ENCODE data around the gene SRPX. TPM values are rescaled to one million over a fixed set of nuclear protein-coding genes. Genes with fewer than 3 reads are reported as not detected.
A peak's percentile ranks its signal among the peaks of the same experiment; 100 is the strongest.

The SRPX gene
- polyA plus RNA-seq, 6 donors from 2014 or later = not detected

DNA sequence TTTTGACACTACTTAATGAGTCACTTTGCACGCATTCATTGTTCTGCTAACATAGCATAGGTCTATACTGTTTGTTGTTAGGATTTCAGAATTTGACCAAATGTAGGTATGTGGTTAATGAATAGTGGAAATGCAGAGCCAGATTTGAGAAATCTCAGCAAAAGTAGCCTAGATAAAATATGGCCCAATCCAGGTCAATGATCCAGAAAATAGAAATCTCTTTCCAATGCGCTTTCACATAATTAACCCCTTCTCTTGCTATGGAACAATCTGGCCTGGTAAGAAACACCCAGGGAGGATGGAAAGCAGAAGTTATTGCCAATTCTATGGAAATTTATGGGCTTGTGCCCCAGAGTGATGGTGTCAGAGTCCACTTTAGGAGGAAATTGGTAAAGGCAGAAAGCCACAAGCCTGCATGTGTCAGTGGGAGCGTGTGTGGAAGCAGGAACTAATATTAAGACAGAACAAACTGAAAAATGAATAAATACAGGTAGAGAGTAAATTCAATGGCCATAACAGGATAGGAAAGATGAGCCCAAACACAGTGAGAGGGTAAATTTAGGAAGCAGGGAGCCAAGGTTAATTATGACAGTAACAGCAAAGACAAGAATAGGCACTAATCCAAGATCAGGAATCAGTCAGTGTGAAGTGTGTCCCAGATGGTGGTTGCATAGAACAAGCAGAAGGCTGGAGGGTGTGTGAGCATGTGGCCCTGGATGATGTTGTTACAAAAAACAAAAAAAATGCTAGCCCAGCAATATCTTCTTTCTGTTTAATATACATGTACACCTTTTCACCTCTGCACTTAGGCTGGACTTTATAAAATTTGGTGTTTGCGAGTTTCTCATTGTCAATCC lies 111.4 kb downstream of the SRPX start:
- Mint-ChIP-seq H3K9me3 (peaks cover 0 to 10% (median 1%) of the 10 kb centered on the region in 7 donors), H3K27ac (no peak overlapping the region), H3K4me3 (no peak overlapping the region), H3K4me1 (peaks cover 0 to 2% (median 0%) of the 10 kb centered on the region in 3 donors), H3K27me3 (peaks cover 0 to 6% (median 4%) of the 10 kb centered on the region in 3 donors), H3K36me3 (no peaks in the 10 kb centered on the region)
- ATAC-seq (ENCODE audit: low read depth in 2 of 2) = no peak
- DNase-seq = no peak

DNA sequence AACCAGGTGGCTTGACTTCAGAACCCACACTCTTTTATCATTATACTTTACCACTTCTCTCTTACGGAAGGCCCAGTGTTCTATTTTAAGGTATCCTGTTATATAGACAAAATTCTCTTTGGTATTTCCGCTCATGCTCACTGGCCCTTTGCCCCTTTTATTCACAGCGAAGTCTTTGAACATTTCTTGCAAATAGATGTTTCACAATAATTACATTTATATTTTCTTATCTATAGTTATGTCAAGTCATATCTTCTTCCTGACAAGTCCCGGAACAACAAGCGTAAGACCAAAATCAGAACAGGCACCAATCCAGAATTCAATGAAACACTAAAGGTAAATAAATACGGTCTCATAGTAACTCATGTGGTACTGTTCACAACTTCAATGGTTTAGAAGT lies 112.3 kb downstream of the SRPX start:
- ATAC-seq (ENCODE audit: low read depth in 2 of 2) (no peak), DNase-seq (no peak)
- H3K4me1 Mint-ChIP-seq = peaks cover 0 to 4% (median 0%) of the 10 kb centered on the region in 3 donors
- no peaks in the 10 kb centered on the region for H3K27me3 Mint-ChIP-seq
- H3K27ac Mint-ChIP-seq = no peak overlapping the region
- H3K9me3 Mint-ChIP-seq = peaks cover 0 to 10% (median 0%) of the 10 kb centered on the region in 7 donors
- H3K36me3 Mint-ChIP-seq = no peaks in the 10 kb centered on the region
- H3K4me3 Mint-ChIP-seq = no peak overlapping the region

DNA sequence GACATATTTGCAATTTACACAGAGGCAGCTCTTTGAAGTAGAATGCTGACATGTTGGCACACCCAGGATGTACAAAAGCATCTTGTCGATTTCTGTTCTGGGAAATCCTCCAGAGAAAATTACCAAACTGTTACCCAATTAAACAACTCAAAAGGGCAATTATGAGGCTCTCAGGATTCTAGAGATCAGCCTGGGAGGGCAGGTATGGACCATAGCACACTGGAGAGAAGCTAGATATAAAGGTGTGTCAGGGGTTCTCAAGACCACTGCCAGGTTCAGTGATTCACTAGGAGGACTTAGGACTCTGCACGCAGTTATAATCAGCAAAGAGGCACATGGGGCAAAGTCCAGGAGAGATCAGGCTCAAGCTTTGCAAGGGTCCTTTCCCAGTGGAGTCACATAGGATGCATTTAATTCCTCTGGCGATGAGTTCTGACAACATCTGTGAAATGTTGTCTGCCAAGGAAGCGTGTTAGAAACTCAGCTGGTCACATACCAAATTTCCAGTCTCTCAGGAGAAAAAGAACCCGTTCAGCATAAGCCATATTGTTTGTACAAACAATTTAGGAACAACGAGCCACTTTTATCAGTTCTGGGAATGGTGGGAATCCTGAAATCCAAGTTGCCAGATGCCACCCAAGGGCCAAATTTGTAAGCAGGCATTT lies 113.5 kb downstream of the SRPX start:
- Mint-ChIP-seq H3K4me1 (peaks cover 0 to 4% (median 0%) of the 10 kb centered on the region in 3 donors), H3K36me3 (no peaks in the 10 kb centered on the region), H3K27ac (no peak overlapping the region), H3K4me3 (no peak overlapping the region), H3K27me3 (peaks cover 0 to 8% (median 0%) of the 10 kb centered on the region in 3 donors), H3K9me3 (peaks cover 0 to 10% (median 0%) of the 10 kb centered on the region in 7 donors)
- ATAC-seq (ENCODE audit: low read depth in 2 of 2) (no peak), DNase-seq (no peak)

DNA sequence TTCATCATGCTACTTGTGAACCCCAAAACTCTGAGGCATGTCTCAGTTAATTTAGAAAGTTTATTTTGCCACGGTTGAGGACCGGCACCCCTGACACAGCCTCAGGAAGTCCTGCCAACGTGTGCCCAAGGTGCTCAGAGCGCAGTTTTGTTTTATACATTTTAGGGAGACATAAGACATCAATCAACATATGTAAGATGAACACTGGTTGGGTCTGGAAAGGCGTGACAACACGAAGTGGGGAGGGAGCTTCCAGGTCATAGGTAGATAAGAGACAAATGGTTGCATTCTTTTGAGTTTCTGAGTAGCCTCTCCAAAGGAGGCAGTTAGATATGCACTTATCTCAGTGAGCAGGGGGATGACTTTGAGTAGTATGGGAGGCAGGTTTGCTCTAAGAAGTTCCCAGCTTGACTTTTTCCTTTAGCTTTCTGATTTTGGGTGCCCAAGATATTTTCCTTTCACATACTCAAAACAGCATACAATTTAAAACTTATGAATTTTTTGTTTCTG lies 115.4 kb downstream of the SRPX start:
- Mint-ChIP-seq H3K27ac (no peak overlapping the region), H3K27me3 (peaks cover 0 to 8% (median 0%) of the 10 kb centered on the region in 3 donors), H3K36me3 (no peaks in the 10 kb centered on the region), H3K4me1 (peaks cover 0 to 4% (median 0%) of the 10 kb centered on the region in 3 donors), H3K9me3 (peaks cover 0 to 16% (median 0%) of the 10 kb centered on the region in 7 donors), H3K4me3 (no peak overlapping the region)
- no peak for ATAC-seq (ENCODE audit: low read depth in 2 of 2)
- DNase-seq = no peak

DNA sequence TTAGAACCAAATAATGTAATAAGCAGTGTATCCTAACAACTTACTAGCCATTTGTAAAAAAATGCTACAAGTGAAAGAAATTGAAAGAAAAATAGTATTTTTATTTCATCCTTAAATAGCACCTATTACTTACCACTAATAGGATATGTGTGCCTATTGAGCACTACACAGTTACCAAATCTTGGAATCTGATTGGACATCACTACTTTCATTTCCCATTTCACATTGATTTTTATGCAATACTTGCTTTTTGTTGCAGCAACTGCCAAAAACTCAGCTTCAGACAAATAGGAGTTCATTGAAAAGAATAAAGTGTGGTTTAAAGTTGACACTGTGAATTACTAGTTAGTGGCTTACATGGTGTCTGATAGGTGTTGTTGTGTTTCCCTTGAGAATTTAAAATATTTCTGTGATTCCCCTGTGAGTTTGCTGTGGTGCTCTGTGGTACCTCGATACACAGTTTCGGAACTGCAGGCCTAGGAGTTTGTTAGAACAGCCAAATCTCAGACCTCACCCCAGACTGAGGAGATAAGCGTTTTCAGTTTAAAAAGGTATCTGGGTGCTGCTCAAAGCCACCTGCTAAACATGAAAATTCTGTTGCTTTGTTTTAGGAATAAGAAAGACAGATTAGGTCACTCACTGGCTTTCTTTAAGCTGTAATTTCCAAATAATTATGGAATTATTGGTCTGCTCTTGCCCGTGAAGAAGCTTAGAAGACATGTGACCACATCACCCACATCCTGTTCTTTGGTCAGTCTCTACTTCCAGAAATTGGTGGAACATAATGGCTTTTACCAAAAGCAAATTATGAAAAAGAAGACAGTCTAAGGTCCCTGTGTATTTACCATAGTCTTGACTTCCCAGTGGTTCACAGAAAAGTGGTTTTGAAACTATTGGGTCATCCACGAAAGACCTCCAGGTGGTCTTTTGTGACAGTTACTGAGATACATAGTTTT lies 116.5 kb downstream of the SRPX start:
- no peak overlapping the region for H3K27ac Mint-ChIP-seq
- DNase-seq (no peak), ATAC-seq (ENCODE audit: low read depth in 2 of 2) (no peak)
- no peak overlapping the region for H3K4me3 Mint-ChIP-seq
- peaks cover 0 to 27% (median 9%) of the 10 kb centered on the region in 7 donors for H3K9me3 Mint-ChIP-seq
- H3K36me3 Mint-ChIP-seq = no peaks in the 10 kb centered on the region
- peaks cover 0 to 4% (median 0%) of the 10 kb centered on the region in 3 donors for H3K4me1 Mint-ChIP-seq
- peaks cover 0 to 8% (median 0%) of the 10 kb centered on the region in 3 donors for H3K27me3 Mint-ChIP-seq

DNA sequence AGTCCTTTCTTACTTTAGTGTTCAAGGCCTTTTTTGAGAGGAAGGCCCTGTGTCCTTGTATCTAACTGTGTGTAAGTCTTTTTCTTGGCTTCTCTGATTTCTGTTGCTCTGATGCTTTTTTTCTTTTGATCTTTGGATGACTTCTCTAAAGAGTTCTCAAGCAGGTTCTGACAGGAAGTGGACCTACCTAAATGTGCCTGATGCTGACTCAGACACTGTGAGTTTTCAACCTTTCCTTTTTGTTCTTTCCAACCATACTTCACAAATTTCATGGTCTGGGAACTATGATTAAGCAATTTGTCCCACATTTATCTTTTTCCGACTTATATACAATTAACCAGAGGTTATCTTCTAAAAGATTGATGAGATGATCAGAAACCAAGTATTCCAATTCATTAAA lies 117.8 kb downstream of the SRPX start:
- ATAC-seq (ENCODE audit: low read depth in 2 of 2) (no peak), DNase-seq (no peak)
- Mint-ChIP-seq H3K4me3 (no peak overlapping the region), H3K27ac (peak overlapping the region in 1 of 6 donors; percentile 14), H3K36me3 (no peaks in the 10 kb centered on the region), H3K9me3 (peaks cover 0 to 27% (median 14%) of the 10 kb centered on the region in 7 donors), H3K27me3 (peaks cover 0 to 8% (median 0%) of the 10 kb centered on the region in 3 donors), H3K4me1 (peaks cover 0 to 4% (median 0%) of the 10 kb centered on the region in 3 donors)

DNA sequence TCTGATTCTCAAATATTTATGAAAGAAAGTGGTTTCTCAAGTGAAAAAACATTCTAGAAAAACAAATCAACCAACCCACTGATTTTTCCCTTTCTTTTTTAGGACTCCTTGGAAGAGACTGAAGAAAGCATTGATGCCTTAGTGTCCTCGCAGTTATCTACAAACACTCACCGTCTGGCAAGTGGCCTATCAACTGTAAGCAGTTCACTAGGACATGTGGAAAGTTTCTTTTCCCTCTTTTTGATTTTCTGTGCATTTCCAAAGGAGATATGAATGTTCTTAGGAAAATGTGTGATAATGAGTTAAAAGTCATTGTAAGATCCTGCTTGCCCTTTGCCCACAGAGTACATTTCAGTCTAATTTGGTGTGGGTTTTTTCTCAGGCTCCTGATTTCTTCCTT lies 118.4 kb downstream of the SRPX start:
- Mint-ChIP-seq H3K27ac (no peak overlapping the region), H3K27me3 (peaks cover 0 to 8% (median 0%) of the 10 kb centered on the region in 3 donors), H3K4me3 (no peak overlapping the region), H3K36me3 (no peaks in the 10 kb centered on the region), H3K9me3 (peaks cover 0 to 24% (median 14%) of the 10 kb centered on the region in 7 donors), H3K4me1 (peaks cover 0 to 4% (median 0%) of the 10 kb centered on the region in 3 donors)
- ATAC-seq (ENCODE audit: low read depth in 2 of 2) = no peak
- DNase-seq = no peak

DNA sequence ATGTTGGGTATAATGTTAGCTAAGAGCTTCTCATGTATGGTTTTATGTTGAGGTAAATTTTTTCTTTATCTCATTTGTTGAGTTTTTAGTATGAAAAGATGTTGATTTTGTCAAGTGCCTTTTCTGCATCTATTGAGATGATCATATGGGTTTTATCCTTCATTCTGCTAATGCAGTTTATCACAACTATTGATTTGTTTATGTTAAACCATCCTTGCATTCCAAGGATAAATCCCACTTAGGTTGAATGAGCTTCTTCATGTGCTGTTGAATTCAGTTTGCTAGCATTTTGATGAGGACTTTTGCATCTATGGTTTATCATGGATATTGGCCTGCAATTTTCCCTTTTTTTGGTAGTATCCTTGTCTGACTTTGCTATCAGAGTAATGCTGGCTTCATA lies 121.0 kb downstream of the SRPX start:
- ATAC-seq (ENCODE audit: low read depth in 2 of 2) (no peak), DNase-seq (no peak)
- Mint-ChIP-seq H3K27ac (no peak overlapping the region), H3K4me1 (peaks cover 0 to 4% (median 0%) of the 10 kb centered on the region in 3 donors), H3K36me3 (no peaks in the 10 kb centered on the region), H3K9me3 (peaks cover 0 to 24% (median 14%) of the 10 kb centered on the region in 7 donors), H3K27me3 (peaks cover 0 to 8% (median 0%) of the 10 kb centered on the region in 3 donors), H3K4me3 (no peak overlapping the region)

Other genes with a start within 250 kb of the SRPX start
- gene SYTL5, start 214.3 kb downstream of the SRPX start, polyA plus RNA-seq (ENCODE audit: low read depth in 6 of 6) = not detected
- gene RPGR, start 106.6 kb upstream of the SRPX start, polyA plus RNA-seq (ENCODE audit: low read depth in 6 of 6) = 1 to 10 TPM in 5 of 6 donors, under 1 TPM in 1; 0.05 to 8.5 (median 6.8) TPM
- gene OTC, start 131.7 kb upstream of the SRPX start, polyA plus RNA-seq (ENCODE audit: low read depth in 6 of 6) = not detected

Measured in naive B cell (primary cell).